HG03457 (cell line): ENCODE measurements around the gene BTAF1.
"Not testable (repeated sequence)": the region's sequence is repeated elsewhere in the genome, so short reads cannot be mapped to it uniquely, and the experiment has no call there.

Experiments used
- ATAC-seq: cut with Tn5 transposase; IDR thresholded peaks from one replicate; pipeline ENCODE4 v1.9.1; 2021; ENCODE audit warnings: moderate number of reproducible peaks; ENCODE audit not compliant: unreplicated experiment

Gene BTAF1

DNA sequence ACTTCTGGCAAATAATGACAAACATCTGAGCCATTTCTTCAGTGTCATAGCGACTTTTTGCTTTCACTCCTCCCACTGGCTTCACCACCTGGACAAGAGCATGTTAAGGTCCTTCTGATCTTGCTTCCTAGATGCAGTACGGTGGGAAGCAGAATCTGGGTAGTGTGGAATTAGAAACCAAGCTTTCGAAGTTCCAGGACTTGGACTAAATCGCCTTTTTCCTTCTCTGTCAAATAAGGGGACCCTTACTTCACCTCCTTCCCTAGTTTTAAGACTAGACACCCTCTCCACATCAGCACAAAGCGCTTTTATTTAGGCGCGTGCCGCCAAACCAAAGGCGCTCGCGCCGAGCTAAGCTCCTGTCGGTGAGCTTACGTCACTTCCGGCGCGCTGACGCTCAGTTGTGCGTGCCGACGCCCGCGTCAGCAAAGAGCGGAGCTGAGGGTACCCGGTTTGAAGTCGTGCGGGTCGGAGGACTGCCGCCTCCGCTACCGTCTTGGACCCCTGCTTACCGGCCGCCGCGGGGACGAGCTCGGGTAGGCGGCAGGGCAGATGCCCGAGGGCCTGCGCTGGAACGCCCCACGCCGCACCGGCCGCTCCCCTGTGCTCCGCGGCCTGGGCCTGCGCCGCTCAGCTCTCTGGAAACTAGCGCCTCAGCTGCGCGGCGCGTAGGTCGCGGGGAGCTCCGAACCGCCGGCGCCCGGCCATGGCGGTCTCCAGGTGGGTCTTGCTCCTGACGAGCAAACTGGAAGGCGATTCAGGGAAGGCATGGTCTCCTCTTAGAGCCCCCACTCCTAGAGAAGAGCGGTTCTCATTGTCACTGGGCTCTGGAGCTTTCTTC, at the start of gene BTAF1:
BTAF1 (plus strand) TSS at position 400 of the 841 bp plus-strand sequence; CDS start at position 707, 307 bp downstream.
- peak; percentile 97 for ATAC-seq

DNA sequence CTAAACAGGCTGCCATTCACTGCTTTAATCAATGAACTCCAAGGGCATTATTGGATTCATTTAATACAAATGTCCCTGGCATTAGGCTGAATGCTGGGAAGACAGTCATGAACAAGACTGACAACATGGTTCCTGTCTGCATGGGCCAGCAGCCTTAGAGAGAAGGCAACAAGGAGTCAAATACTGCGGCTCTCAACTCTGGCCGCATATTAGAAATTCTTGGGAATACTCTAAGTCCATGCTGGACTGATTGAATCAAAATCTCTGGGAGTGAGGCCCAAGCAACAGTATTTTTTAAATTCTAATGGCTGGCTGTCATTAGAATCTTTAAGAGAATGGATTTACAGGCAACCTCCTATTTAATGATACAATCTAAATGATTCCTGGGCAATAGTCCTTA, 48.4 kb upstream of the BTAF1 start:
- ATAC-seq: no peak

DNA sequence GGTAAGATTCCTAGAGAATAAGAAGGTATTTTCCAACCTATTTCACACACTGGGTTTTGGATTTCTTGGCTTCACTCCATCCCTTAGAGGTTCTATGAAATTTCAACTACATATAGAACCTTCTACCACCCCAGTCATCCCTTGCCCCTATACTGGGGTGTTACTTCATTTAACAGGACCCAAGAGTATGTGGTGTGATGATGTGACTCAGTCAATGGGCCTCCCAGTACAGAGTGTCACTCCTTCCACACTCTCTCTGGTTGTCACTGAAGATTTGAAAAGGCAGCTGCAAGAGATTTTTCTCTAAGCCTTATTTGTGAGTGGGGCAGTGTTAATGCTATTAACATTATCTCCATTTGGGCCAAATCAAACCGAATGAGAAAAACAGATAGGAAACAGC, 47.8 kb upstream of the BTAF1 start:
- ATAC-seq: no peak

DNA sequence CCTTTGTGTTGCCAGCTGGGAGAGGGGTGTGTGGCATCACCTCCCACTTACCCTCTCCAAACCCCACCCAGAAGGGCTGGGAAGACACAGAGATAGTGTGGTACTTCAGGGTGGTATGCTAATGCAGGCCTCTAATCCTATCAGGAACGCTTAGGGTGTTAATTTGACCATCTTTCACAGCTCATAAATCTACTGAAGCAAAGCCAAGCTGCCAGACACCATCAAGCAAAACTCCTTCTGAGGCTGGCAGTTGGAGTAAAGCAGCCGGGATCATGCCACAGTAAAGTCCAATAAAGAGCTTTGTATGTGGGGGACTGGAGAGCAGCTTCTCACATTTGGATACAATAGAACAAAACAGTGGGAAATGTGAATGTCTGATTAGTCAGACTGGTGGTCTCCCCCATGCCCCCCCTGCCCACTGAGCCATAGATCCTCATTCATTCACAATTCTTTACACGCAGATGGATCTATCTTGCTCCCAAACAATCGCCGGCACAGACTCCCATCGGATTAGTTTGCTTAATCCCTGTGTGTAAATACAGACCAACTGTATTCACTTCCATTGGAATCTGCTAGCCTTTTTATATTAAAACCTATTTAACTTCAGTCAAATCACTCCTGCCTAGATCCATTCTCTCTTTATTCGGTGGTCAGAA, 43.9 kb upstream of the BTAF1 start:
- ATAC-seq: no peak

DNA sequence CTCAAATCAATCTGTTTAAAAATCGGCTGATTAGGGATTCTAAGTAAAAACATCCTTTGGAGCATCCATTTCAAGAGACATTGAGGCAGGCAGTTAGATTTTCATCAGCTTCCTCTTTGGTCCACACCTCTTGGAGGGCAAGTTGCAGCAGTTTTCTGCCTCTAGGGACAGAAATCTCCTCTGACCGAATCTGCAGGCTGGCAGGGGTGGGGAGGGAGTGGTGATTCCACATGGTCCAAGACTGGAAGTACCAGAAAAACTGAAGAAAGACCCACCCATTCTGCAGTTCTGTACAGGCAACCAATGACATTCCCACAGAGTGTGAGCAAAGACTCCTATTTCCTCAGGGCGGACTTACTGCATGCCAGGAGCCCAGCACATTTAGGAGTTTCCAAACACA, 43.3 kb upstream of the BTAF1 start:
- no peak for ATAC-seq

DNA sequence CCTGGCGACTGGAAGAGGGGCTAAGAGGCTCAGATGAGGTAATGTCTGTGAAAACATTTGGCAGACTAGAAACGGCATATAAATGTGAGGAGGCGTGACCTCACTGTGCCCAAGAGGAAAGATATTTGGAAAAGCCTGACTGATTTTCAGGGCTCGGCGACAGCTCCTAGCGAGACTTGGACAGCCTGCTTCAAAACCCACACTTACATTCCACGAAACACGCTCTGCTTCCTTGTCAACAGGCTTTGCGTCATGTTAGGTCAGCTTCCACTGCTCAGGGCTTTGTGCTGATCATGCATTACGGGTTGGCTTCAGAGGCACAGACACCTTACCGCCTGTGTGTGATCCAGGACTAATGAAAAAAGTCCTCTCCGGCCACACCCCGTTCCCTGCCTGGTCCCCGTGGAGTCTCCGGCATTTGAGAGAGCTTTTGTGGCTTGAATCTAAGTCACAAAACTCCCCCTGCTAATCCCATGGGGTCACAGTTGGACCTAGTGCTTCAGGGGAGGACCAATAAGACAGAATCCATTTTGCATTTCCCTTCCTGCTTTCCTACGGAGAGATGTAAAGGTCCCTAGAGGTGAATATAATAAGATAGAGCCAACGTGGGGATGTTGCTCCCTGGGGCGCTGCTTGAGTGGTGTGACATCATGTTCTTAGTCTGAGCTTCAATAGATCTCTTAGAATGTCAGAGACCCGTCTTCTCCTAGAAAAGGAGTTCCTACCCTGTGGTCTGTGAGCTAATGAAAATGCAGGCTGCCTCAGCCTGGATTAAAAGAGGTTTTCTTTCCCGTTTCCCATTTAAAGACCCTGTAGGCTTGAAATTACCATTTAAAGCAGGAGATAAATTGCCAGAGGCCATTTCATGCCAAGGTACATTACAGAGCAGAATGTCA, 39.8 kb upstream of the BTAF1 start:
- no peak for ATAC-seq

DNA sequence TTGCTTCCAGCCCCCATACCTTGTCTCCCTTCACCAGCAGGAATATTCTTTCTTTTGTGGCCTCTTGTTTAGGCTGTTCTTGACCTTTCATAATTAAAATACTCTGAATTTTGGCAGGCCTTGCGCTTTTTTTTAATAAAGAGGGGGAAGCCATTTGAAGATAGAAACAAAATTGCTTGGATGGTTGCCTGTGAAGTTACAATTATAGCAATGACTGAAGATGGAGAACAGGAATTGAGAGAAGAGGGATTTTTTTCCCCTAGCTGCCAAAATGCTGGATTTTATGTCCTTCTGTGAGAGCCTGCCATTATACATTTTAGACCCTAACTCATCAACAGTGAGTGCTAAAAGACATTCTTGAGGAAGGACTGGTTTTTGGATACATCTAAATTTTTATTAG, 39.0 kb upstream of the BTAF1 start:
- ATAC-seq: no peak

DNA sequence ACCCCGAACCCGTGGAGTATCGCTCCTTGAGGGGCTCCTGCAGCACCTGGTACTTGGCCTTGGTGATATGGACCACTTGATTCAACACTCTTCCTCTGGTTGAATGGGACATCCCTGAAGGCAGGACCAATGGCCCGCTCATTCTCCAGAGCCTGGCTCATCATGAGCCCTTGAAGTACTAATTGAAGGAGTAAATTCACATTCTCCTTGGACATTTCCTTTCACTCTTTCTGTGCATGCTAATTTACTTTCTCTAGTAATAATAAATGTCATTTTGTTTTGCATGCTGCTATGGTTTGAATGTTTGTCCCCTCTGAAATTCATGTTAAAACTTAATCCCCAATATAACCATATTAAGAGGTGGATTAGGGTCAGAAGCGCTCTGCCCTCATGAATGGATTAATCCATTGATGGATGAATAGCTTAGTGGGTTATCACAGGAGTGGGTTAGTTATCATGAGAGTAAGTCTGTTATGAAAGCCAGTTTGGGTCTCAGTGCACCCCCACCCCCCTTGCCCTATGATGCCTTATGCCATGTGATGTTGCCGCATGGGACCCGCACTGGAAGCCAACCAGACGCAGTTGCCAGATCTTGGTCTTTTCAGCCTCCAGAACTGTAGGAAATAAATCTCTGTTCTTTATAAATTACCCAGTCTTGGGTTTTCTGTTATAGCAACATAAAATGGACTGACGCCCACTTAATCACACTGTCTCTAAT, 38.0 kb upstream of the BTAF1 start:
- ATAC-seq: no peak

DNA sequence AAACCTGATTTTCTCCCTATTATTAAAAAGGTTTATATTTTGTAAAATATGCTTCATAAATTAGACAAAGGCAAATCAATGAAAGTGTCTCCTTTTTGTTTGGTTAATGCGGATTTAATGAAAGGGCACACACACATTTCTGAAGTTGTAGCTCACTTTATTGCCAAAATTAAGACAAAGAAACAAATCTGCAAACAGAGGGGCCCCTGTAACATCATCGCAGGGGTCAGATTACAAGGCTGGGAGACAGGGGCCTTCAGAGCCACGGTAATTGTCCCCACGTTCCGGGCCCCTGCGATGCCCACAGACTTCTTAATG, 36.7 kb upstream of the BTAF1 start:
- no peak for ATAC-seq

DNA sequence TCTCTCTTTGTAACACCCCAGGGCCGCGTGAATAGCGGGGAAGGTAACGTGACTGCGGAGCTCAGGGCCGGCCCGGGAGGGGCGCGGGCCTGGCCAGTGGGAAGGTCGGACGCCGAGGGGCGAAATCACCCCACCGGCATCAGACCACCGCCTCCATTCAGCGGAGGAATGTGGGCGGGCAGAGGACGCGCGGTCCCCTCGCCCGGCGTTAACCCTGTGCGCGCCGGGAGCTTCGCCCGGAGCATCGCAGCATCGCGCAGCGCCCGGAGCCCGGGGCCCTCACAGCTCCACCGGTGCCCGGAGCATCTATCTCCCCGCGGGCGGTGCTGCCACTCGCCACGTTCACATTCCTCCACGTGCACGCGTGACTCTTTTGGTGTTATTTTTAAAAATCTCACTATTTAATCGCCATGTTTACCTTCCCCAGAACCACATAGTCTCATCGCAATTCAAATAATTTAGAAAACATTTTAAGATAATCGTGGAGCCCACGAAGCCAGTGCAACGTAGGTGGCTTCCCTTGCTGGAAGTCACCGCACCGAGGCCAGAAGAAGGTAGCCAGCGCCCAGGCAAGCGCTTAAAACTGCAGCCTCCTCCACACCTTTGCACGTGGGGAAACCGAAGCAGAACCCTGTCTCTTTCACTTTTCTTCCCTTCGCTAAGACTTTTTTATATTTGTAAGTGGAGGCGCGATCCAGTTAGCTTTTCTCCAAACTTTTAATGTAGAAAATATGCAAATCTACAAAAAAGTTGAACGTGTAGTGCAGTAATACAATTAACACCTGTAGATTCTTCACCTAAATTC, 36.1 kb upstream of the BTAF1 start:
- no peak for ATAC-seq

DNA sequence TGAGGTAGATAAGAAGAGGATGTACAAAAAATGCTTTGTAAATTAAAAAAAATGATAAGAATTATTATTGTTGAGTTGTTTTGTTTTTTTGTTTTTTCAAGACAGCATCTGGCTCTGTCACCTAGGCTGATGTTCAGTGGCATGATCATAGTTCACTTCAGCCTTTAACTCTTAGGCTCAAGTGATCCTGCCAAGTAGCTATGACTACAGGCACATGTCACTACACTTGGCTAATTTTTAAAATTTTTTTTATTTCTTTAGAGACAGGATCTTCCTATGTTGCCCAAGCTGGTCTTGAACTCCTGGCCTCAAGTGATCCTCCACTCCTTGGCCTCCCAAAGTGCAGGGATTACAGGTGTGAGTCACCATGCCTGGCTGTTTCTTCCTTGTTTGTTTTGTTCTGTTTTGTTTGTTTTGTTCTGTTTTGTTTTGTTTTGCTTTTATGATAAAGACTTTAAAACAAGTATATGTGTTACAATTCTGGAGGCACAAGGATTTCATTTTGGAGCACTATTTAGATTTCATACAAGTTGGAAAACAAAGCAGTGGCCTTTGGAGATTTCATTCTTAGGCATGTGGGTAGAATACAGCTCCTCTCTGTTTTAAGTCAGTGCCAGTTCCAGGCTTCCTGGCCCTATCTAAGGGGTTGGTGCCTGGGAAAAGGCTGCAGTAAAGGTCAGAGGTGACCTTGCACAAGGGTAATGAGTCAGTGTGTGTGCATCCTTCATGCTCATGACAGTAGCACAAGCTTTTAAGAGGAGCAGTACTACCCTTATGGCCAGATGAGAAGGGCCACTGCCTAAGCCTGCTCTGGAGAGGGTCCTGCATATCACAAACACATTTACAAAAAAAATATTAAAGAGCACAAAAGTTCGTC, 32.2 kb upstream of the BTAF1 start:
- ATAC-seq: no peak

DNA sequence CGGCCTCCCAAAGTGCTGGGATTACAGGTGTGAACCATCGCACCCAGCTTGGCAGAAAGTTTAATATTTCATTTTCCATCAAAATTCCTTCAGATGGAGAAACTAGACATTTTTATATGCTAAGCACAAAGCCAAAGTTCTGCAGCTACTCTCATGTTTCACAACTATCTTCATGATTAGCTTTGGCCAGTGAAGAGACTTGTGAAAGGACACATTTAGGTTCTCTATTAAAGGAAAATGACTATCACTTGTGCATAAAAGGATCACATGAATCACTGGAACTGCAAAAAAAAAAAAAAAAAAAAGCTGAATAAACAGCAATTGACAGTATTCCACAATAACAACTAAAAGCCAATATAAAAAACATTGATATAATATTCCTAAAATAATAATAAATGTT, 30.5 kb upstream of the BTAF1 start:
- no peak for ATAC-seq

DNA sequence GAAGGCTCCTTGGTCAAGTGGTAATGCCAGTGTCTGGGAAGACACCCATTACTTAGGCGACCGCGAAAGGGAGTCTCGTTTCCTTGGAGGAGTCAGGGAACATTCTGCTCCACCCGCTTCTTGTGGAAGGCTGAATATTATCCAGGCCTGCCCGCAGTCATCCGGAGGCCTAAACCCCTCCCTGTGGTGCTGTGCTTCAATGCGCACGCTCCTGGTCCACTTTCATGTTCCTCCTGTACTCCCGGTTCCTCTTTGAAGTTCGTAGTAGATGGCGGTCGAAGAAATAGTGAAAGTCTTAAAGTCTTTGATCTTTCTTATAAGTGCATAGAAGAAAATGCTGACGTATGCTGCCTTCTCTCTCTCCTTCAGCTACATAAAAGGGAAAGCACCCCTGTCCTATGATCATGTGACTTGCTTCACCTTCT, 29.3 kb upstream of the BTAF1 start:
- not testable (repeated sequence) for ATAC-seq

DNA sequence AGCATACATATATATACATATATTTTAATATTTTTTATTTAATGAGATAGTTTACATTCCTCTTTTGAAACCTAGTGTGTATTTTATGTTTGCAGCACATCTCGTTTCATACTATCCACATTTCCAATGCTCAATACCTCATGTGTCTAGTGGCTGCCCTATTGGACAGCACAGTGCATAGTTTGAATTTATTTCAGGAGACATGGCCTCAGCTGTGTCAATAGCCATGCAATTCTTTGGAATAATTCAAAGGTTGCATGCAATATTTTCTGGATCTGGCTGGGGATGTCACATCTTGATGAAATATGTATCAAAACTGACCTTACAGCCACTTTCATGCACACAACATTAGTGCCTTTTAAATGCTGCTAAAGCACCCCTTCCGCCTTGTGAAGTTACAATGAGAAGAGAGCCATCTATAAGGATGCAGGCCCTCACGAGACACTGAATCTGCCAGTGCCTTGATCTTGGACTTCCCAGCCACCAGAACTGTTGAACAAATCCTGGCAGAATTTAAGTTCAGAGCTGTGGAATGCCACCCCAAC, 27.3 kb upstream of the BTAF1 start:
- no peak for ATAC-seq

DNA sequence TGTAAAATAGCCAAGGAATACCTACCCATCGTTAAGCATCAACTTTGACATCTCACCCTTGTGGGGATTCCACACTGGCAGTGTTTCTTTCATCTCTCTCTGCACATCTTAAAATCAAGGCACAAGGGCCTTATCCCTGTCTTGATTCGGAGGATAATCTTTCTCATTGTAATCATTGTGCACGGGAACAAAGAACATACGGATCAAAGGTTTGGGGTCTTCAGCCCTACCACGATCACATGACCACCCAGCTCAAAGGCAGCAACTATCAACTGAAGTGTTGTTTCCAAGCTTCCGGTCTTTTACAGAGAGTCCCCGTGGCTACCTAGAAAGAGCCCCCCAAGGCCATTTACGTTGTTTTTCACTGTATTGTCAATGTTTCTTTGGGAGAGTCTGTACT, 26.1 kb upstream of the BTAF1 start:
- ATAC-seq: no peak

DNA sequence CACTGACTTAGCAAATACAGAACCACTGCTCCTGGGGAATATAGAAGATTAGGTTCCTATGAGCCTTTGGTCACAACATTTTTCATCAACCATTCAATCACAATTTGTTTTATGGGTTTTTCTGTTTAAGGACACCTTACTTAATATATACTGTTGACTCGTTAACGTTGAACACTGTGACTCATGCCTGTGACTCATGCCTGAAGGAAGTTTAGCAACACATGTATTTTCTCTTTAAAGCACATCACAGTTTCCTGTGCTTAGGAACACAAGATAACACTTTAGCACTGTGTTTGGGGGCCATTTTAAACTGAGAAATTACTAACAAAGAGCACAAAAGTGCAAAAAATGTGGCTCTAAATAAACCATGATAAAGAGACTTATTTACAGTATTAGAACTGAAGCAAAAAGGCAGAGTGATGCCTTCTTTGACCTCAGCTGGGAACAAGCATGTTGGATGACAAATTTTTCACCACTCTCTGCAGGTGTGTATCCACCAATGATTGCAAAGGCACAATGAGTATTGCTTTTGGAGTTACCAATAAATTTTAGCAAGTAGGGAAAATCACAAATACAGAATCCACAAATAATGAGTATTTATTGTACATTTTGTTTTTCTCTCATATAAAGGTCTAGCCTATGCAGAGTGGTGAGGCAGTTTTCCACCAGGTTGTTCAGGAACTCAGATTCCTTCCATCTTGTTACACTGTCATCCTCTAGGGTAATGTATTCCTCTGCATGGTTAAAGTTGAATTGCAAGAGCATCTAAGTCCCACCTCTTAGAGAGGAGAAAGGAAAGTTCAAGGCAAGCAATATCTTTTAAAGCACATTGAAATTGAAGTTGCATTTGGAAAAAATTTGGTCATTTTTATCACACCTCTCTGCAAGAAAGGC, 21.5 kb upstream of the BTAF1 start:
- no peak for ATAC-seq

DNA sequence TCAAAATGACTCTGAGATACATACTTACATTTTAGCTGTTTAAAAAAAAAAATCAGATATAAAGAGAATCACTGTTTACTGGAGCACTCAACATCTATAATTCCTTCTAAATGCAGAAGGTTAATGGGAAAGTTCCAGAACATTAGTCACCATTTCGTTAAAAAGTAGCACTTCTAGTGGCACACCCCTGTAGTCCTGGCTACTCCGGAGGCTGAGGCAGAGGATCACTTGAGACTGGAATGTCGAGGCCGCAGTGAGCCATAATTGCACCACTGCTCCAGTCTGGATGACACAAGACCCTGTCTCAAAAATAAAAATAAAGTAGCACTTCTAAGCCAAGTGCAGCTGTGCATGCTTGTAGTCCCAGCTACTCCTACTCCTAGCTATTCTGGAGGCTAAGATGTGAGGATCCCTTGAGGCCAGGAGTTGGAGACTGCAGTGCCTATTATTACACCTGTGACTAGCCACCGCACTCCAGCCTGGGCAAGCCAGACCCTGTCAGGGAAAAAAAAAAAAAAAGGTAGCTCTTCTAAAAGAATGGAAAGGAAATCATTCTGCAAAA, 16.5 kb upstream of the BTAF1 start:
- ATAC-seq: no peak

DNA sequence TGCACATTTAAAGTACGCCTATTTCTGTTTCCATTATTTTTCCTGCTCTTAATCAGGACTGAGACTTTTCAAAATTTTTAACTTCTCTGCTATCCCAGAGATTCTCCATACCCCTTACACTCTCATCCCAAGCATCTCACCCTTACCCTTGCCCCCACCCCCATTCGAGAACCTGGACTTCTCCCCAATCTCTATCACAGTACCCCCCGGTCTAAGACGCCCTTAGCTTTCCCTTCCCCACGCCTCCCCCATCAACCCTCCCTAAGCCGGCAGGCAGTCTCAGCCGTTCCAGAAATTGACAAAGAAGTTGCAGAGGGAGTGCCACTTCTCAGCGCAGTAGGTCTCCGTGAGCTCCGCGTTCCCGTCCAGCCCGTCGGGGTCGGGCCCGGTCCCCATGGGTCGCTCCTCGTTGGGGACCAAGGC, 15.6 kb upstream of the BTAF1 start:
- ATAC-seq: no peak
